Esophagus squamous epithelium (tissue), 4 donors: Measurements from ENCODE around the gene TRMT10B.

Experiments used
- CTCF ChIP-seq, 6 experiments: fragments of 450-650 bp in 4 of 6; fragments of 200-600 bp in 2 of 6; sonication (generic) in 2 of 6; IDR thresholded peaks; one replicate each; pipeline ENCODE4 v1.5.1; 2016 to 2019; ENCODE audit warnings: antibody characterized with exemption in 6 of 6, mild to moderate bottlenecking in 4 of 6, moderate library complexity in 4 of 6
- POLR2A ChIP-seq, 4 donors: fragments of 450-650 bp; IDR thresholded peaks; one replicate each; pipeline ENCODE4 v1.6.1; 2017; ENCODE audit warnings: antibody characterized with exemption in 4 of 4, mild to moderate bottlenecking in 4 of 4, moderate library complexity in 3 of 4

GRCh38 chr9:37732086-37732741, 21.4 kb upstream of the TRMT10B start:
- TF ChIP-seq CTCF (IDR thresholded peaks at IDR 0.05) = no peak
- no peak for TF ChIP-seq POLR2A (IDR thresholded peaks at IDR 0.05)
